GM12873 (cell line): Measurements from ENCODE around the gene AGL.

Experiments
- TF ChIP-seq, protein P1 (sequence below): IDR thresholded peaks from 2 replicates; pipeline ENCODE4 v1.5.1; 2012; ENCODE audit warnings: low read depth, mild to moderate bottlenecking, moderate library complexity, low read length, control low read depth; ENCODE audit not compliant: insufficient read depth; ENCODE audit errors: missing control alignments

The AGL gene

DNA sequence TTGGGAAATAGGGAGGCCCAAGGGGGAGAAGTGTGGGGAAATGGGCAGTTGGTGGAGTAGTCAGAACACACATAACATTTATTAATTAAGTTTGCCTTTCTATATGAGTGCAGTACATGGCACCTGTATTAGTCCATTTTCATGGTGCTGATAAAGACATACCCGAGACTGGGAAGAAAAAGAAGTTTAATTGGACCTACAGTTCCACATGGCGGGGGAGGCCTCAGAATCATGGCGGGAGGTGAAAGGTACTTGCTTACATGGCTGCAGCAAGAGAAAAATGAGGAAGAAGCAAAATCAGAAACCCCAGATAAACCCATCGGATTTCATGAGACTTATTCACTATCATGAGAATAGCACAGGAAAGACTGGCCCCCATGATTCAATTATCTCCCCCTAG lies 118.1 kb downstream of the AGL start:
- TF ChIP-seq, protein P1, sequence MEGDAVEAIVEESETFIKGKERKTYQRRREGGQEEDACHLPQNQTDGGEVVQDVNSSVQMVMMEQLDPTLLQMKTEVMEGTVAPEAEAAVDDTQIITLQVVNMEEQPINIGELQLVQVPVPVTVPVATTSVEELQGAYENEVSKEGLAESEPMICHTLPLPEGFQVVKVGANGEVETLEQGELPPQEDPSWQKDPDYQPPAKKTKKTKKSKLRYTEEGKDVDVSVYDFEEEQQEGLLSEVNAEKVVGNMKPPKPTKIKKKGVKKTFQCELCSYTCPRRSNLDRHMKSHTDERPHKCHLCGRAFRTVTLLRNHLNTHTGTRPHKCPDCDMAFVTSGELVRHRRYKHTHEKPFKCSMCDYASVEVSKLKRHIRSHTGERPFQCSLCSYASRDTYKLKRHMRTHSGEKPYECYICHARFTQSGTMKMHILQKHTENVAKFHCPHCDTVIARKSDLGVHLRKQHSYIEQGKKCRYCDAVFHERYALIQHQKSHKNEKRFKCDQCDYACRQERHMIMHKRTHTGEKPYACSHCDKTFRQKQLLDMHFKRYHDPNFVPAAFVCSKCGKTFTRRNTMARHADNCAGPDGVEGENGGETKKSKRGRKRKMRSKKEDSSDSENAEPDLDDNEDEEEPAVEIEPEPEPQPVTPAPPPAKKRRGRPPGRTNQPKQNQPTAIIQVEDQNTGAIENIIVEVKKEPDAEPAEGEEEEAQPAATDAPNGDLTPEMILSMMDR: no peak

DNA sequence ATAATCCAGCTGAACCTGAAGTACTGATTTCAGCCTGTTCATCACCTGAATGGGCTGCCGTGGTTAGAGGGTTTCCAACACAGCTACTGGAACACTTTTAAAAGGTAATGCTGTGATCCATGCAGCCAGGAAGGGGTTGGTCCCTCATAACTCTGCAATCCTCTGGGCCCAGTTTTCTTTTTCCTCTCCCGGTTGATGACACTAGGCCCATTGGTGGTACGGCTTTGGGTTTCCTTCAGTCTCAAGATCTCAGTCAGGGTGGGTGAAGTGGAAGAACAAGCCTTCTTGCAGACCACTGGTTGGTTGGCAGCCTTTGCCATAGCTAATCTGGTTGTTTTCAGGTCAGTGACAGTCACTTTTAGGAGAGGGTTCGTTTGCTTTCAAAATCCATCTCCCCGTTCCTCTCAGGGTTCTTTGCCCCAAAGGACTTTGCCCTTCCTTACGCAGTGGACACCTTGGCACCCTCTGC lies 119.1 kb downstream of the AGL start:
- TF ChIP-seq, protein P1: no peak

DNA sequence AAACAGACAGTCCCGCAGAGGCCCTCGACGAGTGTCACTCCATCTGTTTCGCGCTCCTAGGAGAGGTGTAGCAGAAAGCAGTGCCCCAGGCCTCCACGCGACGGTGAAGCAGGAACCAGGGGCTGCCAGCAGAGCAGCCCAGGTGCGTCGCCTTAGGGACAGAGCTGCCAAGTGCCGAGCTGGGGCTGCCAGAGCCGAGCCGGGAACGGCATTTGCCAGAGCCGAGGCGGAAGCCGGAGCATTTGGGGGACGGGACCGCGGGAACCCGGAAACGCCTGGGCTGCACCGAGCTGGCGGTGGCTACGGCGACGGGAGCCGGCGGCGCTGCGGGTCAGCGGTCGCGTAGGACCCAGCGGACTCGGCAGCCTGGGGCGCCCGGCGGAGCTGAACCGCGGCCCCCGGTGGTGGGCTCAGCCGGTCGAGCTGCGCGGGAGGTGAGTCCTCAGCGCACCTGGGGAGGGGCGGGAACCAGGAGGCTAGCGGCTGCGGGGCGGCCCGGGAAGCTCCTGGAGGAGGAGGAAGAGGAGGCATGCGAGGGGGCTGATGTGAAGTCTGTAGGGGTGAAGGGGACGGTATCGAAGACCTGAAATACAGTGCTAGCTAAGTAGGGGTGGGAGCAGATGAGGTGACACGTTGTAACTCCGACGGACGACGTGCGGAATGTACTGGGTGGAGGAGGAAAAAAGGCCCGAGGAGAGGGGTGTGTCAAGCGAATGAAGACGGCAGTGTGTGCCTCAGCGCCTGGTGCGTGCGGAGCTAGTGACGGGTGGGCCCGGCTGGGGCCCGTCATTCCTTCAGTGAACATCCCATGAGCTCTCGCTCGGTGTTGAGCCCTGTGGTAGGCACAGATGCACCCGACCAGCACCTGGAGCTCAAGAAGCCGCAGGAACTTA lies 119.8 kb downstream of the AGL start, which contains the start of gene SLC35A3:
SLC35A3 (plus strand) TSS at position 268 of the 893 bp plus-strand sequence. CDS start 23,559 bp downstream, outside the sequence.
- TF ChIP-seq, protein P1: peak; percentile 19

DNA sequence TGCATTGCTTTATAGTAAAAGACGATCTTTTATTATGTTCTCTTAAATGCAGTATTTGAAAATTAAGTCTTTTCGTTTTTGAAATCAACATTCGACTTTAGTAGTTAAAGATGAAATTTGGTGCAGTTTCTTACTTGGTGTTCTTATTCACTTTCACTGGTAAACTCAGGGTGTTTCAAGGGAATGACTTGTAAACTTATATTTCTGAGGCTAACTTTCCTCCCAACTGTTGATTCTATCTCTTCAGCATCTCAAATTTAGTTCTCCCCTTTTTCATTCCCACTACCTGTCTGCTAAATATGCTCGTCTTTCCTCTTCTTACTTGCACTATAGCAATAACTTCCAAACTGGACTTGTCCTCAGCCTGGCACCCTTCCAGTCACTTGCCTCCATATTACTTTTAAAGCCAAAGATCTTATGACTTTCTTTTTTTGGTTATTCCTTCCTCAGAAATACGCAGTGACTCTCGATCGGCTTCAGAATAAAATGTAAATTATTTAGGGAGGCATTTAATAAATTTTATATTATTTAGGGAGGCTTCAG lies 120.6 kb downstream of the AGL start:
- TF ChIP-seq, protein P1: no peak
